ENCODE results near the gene PKP3.
"Not testable (repeated sequence)": the region's sequence is repeated elsewhere in the genome, so short reads cannot be mapped to it uniquely, and the experiment has no call there.

PKP3 gene

DNA sequence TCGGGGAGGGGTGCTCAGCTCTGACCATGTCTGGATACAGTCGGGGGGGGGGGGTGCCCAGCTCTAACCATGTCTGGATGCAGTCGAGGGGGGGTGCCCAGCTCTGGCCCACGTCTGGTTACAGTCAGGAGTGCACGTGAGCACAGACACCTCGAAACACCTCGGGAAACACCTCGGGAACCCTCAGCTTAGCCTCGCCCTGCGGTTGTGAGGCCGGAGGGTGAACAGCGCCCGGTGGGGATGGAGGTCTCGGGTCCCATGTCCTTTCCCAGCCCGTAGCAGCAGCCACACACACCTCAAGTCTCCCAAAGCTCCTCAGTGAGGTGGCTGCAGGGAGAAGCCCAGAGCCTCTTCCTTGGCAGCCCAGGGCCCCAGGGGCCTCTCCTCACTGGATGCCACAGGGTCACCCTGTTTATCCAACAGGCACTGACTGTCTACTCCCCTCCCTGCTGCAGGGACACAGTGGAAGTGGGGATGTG is 18.7 kb downstream of the PKP3 start:
- DNase-seq, result no peak

DNA sequence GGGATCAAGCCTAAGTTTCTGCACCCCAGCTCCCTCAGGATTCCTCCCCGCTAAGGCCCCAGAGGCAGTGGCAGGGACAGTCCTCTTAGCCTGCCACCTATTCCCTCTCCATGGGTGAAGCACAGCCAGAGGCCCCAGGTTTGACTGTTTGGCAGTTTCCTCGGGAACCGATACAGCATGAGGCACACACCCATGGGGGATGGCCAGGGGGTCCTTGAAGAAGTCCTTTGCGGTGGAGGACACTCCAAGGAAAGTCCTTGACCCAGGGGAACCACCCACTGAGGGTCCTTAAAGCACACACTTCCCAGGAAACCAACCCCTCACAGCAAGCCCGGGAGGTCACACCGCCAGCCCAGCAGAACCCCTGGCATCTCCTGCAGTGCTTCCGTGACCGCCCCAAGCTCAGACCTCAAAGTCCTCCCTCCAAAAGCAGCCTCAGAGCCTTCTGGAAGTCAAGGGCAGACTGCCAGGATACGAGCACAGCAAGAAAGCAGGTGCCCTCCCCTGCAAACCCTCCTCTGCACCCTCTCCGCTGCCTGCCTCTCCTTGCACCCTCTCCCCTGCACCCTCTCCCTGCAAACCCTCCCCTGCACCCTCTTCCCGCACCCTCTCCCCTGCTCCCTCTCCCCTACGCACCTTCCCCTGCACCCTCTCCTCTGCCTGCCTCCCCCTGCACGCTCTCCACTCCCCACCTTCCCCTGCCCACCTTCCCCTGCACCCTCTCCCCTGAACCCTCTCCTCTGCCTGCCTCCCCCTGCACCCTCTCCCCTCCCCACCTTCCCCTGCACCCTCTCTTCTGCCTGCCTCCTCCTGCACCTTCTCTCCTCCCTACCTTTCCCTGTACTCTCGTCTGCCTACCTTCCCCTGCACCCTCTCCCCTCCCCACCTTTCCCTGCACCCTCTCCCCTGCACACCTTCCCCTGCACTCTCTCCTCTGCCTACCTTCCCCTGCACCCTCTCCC is 19.4 kb downstream of the PKP3 start:
- DNase-seq, result no peak

DNA sequence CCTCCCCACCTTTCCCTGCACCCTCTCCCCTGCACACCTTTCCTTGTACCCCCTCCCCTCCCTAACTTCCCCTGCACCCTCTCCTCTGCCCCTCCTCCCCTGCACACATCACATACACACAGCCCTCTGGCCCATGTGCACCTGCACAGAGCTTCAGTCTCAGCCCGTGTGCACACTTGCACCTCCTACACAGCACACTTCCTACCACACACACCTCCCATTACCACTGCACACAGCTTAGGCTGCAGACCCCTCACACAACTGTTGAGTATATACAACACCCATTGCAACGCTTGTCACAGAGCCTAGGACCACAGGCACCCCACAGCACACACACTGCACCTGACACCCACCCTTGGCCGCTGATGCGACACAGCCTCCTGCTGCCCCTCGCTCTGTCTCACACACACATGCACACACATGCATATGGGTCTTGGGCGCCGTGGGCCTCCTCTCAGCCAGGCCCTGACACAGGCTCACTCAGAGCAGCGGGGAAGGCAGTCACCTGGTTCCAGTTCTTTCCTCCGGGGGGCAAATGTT is 20.4 kb downstream of the PKP3 start:
- no peak for DNase-seq

DNA sequence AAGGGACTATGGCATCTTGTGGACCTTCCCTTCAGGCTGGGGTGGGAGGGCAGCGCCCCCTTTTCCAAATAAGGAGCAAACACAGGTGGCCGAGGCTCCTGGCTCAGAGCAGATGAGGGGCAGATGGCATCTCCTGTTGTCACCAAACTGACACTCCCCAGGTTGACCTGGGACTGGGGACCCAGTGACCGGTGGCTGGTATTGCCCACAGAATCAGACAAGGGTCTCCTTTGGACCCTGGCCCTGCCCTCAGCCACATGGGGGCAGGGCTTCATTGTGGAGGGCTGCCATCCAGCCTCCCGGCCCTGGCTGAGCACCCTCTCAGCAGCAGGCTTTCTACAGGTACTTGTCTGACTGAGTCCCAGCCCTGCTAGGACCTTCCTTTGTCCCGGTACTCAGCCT is 21.6 kb downstream of the PKP3 start:
- DNase-seq, result no peak

DNA sequence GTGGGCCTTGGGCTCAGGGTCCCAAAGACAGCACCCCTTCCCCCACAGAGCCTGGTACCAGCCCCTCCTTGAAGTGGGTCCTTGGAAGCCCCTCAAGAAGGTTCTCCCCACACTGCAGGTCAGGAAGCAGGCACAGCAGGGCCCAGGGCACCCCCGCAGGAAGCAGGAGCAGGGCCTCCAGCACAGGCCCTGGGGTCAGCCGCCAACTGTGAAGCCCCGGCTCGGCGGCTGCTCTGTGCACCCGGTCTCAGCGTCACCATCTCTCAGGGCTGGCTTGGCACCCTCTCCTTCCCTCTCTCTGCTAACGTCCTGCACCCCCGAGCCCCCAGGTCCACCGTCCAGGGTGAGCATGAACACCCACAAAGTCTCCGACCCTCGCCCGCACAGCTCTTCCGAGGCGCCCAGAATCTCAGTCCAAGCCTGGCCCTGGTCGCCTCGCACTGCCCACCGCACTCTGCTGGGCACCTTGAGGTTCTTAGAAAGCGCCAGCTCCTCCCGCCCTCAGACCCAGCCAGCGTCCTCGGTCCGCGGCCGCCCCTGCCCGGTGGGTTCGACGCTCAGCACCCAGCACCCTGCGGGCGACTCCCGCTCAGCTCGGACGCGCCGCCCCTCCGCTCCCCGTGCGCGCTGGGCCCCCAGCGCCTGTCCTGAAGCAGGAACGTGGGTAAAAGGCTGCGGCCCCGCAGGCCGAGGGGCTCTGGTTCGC is 22.2 kb downstream of the PKP3 start:
- no peak for DNase-seq

DNA sequence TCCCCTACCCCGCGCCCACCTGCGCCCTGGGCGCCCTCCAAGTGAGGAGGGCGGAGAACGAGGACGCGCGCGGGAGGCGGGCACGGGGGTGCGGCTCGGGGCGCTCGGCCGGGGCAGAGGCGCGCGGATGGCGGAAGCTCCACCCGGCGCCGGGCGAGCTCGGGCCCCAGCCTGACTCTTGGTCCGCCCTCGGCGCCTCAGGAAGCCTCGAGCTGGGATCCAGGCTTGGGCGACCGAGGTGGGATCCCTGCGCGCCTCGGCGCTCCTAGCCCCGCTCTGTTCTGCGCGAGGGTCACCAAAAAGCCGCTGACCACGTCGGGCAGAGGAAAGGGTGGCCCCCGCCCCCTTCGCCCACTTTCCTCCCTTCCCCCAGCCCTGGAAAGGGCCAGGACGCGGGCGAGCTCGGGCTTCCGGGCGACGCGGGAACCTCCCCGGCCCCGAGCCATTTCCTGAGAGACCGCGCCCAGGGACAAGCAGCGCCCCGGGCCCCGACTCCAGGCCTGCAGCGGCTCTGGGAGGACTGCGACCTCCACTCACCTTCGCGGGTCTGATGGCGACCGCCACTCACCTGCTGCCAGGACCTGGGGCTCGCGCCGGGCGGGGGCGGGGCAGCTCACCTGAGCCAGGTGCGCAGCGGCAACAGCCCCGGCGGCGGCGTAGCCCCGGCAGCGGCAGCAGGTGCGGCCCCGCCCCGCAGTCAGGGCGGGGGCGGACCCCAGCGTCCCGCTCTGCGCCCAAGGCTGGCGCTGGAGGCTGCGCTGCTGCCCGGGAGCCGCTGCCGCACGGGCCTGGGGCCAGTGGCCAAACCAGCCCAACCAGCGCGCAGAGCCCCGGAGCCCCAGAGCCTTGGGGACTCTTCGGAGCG is 23.0 kb downstream of the PKP3 start:
- no peak for DNase-seq

DNA sequence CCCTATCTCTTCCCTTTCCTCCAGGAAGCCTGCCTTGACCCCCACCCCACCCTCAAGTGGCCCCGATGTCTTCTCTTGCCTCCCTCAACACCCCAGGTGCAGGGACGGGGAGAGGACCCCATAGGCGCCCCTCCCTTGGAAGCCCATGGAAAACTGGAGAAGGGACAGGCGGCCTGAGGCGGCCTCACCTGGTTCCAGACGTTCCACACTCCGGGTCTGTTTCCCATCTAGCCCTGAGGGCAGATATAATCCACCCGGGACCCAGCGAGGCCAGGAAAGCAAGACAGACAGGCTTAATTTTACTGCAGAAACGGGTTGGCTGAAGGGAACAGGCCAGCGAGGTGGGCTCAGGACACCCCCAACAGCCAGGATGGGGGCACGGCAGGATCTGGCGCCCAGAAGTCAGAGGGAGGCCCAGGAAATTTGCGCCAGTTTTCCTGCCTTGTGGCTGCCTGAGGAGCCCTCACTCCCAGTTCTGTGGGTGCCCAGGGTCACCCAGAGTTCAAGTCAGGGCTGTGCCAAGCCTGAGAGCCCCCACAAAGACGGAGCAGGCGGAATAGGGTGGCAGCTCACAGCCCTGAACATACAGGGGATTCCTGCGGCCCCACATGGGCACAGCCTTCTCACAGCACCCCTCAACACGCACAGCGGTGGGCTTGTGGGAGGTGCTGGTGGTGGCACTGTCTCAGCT is 23.8 kb downstream of the PKP3 start:
- DNase-seq, result no peak

DNA sequence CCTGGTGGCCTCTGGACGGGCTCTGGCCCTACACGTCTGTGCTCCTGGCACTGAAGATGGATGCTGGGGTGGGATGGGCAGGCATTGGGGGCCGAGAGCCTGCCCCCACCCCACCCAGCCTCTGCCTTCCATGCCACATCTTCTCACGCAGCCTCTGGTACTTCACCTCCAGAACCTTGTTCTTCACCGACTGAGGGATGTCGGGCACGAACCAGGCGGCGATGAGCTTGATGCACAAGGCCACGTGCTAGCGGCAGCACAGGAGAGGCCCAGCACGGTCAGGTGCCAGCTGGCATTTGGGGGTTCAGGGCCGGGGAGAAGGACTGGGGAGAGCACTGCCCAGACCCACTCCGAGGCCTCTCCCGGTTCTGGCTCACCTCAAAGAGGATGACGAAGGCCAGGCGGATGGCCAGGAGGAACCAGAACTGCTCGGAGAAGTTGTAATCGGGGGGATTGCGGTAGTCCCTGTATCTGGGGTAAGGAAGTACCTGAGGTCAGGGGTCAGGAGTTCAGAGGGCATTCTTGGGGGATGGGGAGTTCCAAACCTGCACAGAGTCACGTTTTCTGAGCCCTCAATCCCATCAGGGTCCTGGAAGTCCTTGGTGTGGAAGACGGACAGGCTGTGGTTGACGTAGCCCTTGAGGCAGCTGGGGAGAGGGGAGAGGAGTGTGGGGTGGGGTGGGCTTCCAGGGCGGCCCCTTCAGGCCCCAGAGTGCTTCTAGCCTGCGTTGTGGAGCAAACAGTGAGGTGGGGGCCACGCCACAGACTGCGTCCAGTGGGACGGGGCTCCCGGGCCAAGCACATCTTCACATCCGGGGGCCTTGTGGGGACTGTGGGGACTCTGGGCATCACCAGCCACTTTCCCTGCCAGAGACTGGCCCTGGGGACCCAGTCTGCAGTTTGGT is 24.6 kb downstream of the PKP3 start:
- DNase-seq, result no peak

DNA sequence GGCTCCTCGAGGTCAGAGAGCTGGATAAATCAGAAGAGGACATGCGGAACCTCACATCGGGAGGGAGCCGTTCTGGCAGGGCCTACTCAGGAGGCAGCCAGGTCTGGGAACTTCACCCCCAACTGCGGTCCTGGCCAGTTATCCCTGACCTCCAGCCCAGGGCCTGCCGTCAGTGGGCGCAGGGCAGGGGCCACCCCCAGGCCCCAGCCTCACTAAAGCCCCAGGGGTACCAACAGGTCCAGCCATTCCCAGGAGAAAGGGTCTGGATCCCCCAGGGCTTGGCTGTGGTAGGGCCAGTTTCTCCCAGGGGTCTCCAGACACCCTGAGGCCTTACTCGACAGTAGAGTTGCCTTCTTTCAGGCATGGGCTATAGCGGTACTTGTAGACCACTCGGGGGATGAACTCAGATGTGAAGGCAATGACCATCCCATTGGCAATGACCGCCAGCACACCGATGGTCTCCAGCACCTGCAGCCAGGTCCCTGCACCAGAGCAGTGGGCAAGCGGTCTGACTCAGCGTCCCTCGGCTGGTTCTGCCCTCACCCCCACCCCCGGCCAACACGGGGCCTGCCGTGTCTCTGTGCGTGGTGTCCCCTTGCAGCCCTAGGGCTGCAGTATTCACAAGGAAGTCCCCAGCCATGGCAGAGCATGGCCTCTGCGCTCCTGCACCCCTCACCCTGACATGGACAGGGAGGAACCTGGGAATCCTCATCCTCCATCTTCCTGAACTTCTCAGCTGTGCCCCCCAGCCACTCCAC is 25.4 kb downstream of the PKP3 start:
- no peak for DNase-seq

DNA sequence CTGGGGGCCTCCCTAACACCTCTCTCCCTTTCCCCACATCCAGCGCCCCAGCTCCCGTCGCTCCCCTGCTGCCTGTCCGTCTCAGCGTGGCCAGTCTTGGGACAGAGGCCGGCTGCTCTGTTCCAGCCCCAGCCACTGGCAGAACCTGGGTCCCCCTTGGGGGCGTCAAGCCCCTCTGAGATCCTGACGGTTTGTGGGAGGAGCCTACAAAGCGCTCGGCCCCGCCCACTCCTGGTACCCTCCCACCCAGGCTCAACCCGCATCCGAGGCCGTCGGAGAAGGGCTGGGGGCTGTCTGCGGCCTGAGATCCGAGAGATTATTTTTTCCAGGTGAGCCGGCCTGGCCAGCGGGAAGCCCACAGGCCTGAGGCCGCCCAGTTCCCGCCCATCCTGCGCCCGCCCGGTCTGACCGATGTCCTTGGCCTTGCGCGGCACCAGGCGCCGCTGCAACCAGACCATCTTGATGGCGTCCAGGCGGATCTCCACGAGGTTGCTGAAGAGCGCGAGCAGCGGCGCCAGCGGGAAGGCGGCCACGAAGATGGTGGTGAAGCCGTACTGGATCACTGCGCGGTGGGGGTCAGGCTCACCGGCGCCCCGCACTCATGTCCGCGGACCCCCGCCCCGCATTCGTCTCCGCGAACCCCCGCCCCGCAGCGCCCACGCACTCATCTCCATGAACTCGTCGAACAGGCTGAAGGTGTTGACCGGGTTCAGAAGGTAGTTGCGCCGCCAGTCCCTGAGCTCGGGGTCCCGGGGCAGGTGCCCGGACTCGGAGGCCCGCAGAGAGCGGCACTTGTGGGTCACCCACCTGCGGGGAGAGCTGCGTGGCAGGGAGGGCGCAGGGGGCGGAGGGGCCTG is 26.3 kb downstream of the PKP3 start:
- no peak for DNase-seq

DNA sequence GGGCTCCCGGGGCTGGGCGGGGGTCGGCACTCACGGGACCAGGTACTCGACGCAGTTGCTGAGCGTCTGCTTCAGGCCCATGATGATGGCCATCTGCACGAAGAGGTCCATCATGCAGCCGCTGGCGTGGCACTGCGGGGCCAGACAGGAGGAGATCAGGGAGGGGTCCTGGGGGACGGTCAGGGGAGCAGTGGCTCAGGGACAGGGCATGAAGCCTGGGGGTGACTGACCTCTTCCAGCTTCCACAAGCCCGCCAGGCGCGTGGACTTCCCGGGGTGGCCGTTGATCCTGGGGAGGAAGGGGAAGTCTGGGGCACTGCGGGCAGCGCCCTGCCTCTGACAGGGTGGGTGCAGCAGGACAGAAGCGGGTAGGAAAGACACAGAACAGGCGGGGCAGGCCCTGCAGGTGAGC is 26.9 kb downstream of the PKP3 start:
- no peak for DNase-seq

DNA sequence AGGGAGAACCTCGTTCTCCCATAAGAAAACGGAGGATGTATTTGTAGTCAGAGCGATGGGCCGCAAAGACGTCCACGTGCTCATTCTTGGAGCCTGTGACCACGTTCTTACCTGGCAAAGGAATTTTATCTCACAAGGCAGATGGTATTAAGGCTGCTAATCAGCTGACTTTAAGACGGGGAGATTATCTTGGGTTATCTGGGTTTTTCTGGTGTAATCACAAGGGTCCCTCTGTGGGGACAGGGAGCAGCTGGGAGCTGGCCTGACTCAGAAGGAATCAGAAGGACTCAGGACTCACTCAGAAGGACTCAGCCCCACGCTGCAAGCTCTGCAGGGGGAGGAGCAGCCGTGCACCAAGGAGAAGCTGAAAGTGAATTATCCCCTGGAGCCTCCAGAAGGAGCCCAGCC is 28.2 kb downstream of the PKP3 start:
- no peak for DNase-seq

DNA sequence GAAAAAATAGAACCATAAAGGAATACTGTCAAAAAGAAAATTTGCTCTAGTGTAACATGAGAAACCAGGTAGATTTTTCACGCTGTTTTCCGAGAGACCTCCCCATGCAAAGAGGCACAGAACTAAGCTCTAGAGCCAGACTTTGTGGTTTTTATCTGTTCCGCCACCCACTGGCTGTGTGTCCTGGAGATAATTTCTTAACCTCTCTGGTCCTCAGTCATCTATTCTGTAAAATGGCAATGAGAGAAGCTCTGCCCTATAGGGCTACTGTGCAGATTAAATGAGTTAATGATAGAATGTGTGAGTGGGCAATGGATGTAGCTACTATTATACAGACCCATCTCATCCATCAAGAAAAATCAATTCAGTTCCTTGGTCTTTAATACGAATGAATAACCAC is 30.2 kb downstream of the PKP3 start:
- DNase-seq, result no peak

DNA sequence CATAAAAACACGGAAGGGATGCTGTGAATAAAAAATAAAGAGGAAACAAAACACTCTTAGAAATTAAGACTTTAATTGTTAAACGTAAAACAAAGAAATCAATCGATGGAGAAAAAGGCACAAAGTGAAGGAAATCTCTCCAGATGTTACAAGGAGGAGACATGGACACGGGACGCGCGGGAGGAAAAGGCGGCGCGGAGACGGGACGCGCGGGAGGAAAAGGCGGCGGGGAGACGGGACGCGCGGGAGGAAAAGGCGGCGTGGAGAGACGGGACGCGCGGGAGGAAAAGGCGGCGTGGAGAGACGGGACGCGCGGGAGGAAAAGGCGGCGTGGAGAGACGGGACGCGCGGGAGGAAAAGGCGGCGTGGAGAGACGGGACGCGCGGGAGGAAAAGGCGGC is 30.8 kb downstream of the PKP3 start:
- not testable (repeated sequence) for DNase-seq

DNA sequence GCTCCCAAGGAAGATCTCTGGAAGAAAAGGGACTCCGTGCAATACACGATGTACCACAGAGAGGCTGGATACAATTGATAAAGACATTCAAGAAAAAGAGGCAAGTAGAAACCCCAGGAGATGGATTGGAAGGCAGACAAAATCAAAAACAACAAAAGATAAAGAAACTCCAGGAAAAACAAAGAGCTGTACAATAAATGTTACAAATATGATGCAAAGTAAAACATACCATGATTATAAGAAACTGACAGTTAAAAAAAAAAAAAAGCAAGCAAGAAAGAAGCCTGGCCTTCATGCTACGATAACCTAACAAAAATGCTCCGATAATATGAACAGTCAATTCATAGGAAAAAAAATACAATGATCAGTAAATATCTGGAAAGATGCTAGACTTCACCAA is 31.3 kb downstream of the PKP3 start:
- no peak for DNase-seq

DNA sequence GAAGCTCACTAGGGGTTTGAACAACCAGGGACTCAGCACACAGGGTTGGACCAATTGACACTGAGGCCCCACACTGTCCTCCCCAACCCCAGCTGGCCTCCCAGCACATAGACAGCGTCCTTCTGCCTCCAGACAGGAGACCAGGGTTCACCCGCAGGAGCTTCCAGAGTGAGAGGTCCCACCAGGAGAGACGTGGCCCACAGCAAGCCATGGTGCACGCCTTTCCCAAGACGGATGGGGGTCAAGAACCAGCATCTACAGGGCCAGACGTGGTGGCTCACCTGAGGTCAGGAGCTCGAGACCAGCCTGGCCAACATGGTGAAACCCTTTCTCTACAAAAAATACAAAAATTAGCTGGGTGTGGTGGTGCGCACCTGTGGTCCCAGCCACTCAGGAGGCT is 32.8 kb downstream of the PKP3 start:
- DNase-seq, result no peak

DNA sequence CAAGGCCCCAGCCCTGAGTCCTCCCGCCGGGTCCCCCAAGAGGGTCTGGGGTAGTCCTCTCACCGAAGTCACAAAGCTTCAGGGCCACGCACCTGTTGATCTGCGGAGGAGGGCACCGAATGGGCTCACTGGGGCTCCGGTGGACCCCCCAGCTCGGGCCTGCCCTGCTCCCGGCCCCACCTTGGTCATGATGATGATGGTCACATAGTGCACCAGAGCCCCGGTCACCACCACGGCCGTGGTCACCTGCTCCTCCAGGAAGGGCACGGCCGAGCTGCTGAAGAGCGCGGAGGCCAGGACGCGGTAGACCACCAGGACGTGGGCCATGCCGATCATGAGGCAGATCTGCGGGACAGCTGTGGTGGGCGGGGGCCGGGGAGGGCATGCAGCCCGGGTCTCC is 34.3 kb downstream of the PKP3 start:
- DNase-seq, result no peak

DNA sequence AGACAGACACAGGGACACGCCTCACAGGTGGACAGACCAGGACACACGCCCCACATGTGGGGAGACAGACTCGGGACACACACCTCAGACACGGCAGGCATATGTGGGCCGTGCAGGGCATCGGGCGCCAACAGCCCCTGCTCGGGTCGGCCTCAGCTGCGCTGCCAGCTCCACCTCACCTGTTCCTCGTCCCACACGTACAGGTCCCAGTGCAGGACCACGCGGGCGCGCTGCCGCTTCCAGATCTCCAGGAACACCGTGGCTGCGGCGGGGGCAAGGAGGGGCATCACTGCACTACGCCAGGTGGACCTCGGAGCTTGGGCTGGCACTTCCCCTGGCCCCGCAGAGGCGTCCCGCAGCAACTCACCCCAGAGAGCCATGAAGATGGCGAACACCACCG is 35.4 kb downstream of the PKP3 start:
- DNase-seq, result no peak

DNA sequence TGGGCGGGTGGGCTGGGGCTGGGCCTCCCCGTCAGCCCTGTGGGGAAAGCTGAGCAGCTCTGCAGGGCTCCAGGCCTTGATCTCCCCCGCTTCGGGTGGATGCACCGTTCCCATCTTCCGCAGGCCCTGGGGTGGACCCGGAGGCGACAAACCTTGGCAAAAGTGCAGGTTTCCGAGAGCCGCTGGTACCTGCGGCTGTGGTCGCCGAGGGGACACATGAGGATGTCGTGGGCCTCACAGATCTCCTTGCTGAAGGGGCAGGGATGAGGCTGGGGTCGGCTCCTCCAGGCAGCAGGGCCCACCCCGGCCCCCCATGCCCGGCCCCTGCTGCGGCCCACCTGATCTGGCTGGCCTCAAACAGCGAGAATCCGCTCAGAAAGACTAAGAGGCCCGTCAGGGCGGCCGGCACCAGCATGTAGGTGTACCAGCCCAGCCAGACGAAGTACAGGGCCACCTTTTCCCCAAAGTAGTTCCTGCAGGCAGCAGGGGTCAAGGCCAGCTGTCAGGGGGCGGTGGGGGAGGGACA is 36.0 kb downstream of the PKP3 start:
- DNase-seq, result no peak

Data from 8988T (cell line).